GM10266 (cell line): Measurements from ENCODE around the gene JAM2.
"Not testable (repeated sequence)": the region's sequence is repeated elsewhere in the genome, so short reads cannot be mapped to it uniquely, and the experiment has no call there.

ENCODE experiments used
- DNase-seq: peaks from one replicate; pipeline ENCODE4 v3.0.0; 2012; ENCODE audit errors: extremely low spot score
- TF ChIP-seq, protein P1 (sequence below): IDR thresholded peaks from 2 replicates; pipeline ENCODE4 v1.5.1; 2012; ENCODE audit warnings: mild to moderate bottlenecking, low read depth; ENCODE audit not compliant: control insufficient read depth, insufficient read depth; ENCODE audit errors: missing control alignments

Gene JAM2

DNA sequence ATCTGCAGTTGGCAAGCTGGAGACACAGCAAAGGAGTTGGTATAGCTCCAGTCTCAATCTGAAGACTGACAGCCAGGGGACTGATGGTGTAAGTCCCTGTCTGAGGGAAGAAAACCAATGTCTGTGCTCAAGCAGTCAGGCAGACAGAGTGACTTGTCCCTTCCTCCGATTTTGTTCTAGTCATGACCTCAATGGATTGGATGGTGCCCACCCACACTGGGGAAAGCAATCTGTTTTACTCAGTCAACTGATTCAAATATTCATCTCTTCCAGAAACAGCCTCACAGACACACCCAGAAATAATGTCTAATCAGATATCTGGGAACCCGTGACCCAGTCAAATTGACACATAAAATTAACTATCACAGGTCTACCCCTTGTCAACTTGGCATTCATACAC is 19.9 kb upstream of the JAM2 start:
- TF ChIP-seq, protein P1, sequence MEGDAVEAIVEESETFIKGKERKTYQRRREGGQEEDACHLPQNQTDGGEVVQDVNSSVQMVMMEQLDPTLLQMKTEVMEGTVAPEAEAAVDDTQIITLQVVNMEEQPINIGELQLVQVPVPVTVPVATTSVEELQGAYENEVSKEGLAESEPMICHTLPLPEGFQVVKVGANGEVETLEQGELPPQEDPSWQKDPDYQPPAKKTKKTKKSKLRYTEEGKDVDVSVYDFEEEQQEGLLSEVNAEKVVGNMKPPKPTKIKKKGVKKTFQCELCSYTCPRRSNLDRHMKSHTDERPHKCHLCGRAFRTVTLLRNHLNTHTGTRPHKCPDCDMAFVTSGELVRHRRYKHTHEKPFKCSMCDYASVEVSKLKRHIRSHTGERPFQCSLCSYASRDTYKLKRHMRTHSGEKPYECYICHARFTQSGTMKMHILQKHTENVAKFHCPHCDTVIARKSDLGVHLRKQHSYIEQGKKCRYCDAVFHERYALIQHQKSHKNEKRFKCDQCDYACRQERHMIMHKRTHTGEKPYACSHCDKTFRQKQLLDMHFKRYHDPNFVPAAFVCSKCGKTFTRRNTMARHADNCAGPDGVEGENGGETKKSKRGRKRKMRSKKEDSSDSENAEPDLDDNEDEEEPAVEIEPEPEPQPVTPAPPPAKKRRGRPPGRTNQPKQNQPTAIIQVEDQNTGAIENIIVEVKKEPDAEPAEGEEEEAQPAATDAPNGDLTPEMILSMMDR, result no peak
- no peak for DNase-seq

GRCh38 chr21:25624511-25624910 is 14.5 kb upstream of the JAM2 start:
- TF ChIP-seq, protein P1, result no peak

GRCh38 chr21:25625036-25625435 is 14.0 kb upstream of the JAM2 start:
- DNase-seq, result no peak
- TF ChIP-seq, protein P1, result no peak

More at GRCh38 chr21:25624511-25624910, 14.5 kb upstream of the JAM2 start:
- no peak for DNase-seq

DNA sequence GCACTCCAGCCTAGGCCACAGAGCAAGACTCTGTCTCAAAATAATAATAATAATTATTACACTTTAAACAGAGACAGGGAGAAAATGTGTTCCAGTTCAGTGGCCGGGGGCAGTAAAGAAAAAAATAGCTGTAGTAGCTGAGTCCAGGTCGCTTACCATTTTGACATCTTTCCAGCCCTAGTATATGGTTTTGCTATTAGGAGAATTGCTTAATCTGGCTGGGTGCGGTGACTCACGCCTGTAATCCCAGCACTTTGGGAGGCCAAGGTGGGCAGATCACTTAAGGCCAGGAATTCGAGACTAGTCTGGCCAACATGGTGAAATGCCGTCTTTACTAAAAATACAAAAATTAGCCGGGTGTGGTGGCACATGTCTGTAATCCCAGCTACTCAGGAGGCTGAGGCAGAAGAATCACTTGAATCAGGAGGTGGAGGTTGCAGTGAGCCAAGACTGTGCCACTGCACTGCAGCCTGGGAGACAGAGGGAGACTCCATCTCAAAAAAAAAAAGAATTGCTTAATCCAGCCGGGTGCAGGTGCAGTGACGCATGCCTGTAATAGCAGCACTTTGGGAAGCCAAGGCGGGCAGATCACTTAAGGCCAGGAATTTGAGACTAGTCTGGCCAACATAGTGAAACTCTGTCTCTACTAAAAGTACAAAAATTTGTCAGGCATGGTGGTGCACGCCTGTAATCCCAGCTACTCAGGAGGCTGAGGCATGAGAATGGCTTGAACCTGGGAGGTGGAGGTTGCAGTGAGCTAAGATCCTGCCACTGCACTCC is 13.1 kb upstream of the JAM2 start:
- DNase-seq, result not testable (repeated sequence)

- DNase-seq, result no peak
- TF ChIP-seq, protein P1, result no peak
These were observed 12.3 kb upstream of the JAM2 start for GRCh38 chr21:25626757-25627156.

DNA sequence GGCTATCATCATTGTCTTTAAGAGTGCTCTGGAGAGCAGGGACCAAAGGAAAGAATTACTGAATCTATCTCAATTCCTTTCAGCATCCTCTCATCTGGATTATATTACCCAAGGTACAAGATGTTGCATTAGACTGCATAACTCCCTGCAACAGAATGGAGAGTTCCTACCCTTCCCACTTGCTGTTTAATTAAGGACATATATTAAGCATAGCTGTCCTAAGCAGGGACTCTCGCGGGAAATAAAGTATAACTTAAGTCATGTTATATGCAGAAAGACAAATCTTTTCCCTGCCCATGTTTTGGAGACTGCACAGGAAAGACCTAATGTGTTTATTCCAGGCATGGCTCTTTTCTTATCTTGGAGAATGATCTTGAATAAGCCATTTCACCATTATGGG is 6.8 kb upstream of the JAM2 start:
- no peak for DNase-seq
- TF ChIP-seq, protein P1, result no peak

GRCh38 chr21:25635310-25635709 is 3.7 kb upstream of the JAM2 start:
- no peak for DNase-seq
- TF ChIP-seq, protein P1, result no peak
